Vagina (tissue), 2 donors: ENCODE measurements around the gene L3MBTL4.

Experiments used
- POLR2AphosphoS5 ChIP-seq, 2 donors: sonication (generic); formaldehyde crosslinking; IDR thresholded peaks; one replicate each; pipeline ENCODE4 v1.9.0; 2017; ENCODE audit warnings: antibody characterized with exemption in 2 of 2, mild to moderate bottlenecking in 2 of 2, low read depth in 1 of 2; ENCODE audit not compliant: insufficient read depth in 1 of 2
- TF ChIP-seq, protein P1 (sequence below), 3 experiments: fragments of 450-650 bp in 2 of 3; fragments of 200-600 bp in 1 of 3; sonication (generic) in 1 of 3; IDR thresholded peaks; one replicate each; pipeline ENCODE4 v1.5.1; 2017 to 2019; ENCODE audit warnings: antibody characterized with exemption in 3 of 3, mild to moderate bottlenecking in 2 of 3, moderate library complexity in 2 of 3

DNA sequence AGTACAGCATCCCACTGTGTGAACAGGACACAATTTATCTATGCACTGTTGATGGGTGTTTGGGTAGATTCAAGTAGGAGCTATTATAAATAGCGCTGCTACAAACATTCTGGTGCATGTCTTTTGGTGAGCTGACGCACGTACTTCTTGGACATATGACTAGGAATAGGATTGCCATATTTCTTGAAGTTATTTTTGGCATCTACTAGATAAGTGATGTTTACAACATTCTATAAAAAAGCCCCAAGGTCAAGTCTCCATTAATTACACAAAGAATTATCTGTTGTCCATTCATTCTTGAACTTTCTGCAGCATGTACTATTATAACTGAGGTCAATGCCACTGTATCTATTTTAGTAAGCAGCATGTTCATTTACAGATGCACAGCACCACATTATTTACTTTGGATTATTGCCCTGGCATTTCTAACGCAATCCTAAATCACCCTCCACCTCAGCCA lies 293.9 kb downstream of the L3MBTL4 start:
- TF ChIP-seq, protein P1, sequence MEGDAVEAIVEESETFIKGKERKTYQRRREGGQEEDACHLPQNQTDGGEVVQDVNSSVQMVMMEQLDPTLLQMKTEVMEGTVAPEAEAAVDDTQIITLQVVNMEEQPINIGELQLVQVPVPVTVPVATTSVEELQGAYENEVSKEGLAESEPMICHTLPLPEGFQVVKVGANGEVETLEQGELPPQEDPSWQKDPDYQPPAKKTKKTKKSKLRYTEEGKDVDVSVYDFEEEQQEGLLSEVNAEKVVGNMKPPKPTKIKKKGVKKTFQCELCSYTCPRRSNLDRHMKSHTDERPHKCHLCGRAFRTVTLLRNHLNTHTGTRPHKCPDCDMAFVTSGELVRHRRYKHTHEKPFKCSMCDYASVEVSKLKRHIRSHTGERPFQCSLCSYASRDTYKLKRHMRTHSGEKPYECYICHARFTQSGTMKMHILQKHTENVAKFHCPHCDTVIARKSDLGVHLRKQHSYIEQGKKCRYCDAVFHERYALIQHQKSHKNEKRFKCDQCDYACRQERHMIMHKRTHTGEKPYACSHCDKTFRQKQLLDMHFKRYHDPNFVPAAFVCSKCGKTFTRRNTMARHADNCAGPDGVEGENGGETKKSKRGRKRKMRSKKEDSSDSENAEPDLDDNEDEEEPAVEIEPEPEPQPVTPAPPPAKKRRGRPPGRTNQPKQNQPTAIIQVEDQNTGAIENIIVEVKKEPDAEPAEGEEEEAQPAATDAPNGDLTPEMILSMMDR (IDR thresholded peaks at IDR 0.05): no peak
- no peak for TF ChIP-seq POLR2AphosphoS5 (IDR thresholded peaks at IDR 0.05; ENCODE audit: insufficient read depth in 1 of 2, low read depth in 1 of 2)
